Left renal pelvis (tissue), 4 donors: ENCODE data around the gene EML6. TPM values are rescaled to one million over a fixed set of nuclear protein-coding genes. Genes with fewer than 3 reads are reported as not detected.

Source experiments
- DNase-seq, 4 donors: peaks; one replicate each; pipeline ENCODE4 v3.0.0-alpha.2; 2013; ENCODE audit warnings: low read depth in 4 of 4, low spot score in 3 of 4
- polyA plus RNA-seq, 4 donors: library from polyadenylated mRNA; unstranded; fragments of 120-200 nt; gene quantifications; one replicate each; pipeline ENCODE4 v1.2.1, GENCODE V29; 2013; ENCODE audit not compliant: insufficient read length in 4 of 4

Gene EML6
- polyA plus RNA-seq, 4 donors: 0.49 to 17.2 (median 12.2) TPM

- DNase-seq: no peak
Measured at GRCh38 chr2:54902763-54903162, 179.3 kb downstream of the EML6 start.

- DNase-seq: no peak
Measured at GRCh38 chr2:54903736-54904554, 180.5 kb downstream of the EML6 start.

GRCh38 chr2:54904836-54905235 is 181.4 kb downstream of the EML6 start:
- DNase-seq: no peak

GRCh38 chr2:54906716-54907115 is 183.3 kb downstream of the EML6 start:
- DNase-seq: no peak

GRCh38 chr2:54907663-54908062 is 184.2 kb downstream of the EML6 start:
- DNase-seq: no peak

GRCh38 chr2:54908591-54908990 is 185.1 kb downstream of the EML6 start:
- no peak for DNase-seq

GRCh38 chr2:54909001-54909400 is 185.5 kb downstream of the EML6 start:
- DNase-seq: no peak

- no peak for DNase-seq
Measured at GRCh38 chr2:54912305-54912704, 188.8 kb downstream of the EML6 start.

GRCh38 chr2:54912893-54913292 is 189.4 kb downstream of the EML6 start:
- DNase-seq: no peak

GRCh38 chr2:54914637-54915036 is 191.2 kb downstream of the EML6 start:
- DNase-seq: no peak

GRCh38 chr2:54915101-54915500 is 191.6 kb downstream of the EML6 start:
- DNase-seq: no peak

- DNase-seq: no peak
Measured at GRCh38 chr2:54916637-54917036, 193.2 kb downstream of the EML6 start.

GRCh38 chr2:54918647-54919280 is 195.3 kb downstream of the EML6 start:
- no peak for DNase-seq

GRCh38 chr2:54920660-54921059 is 197.2 kb downstream of the EML6 start:
- DNase-seq: no peak

GRCh38 chr2:54924121-54924520 is 200.7 kb downstream of the EML6 start:
- DNase-seq: no peak

GRCh38 chr2:54925022-54925421 is 201.6 kb downstream of the EML6 start:
- DNase-seq: no peak

GRCh38 chr2:54927085-54927750 is 203.8 kb downstream of the EML6 start:
- no peak for DNase-seq

- DNase-seq: no peak
Measured at GRCh38 chr2:54927751-54928615, 204.5 kb downstream of the EML6 start.

- DNase-seq: no peak
Measured at GRCh38 chr2:54928719-54929118, 205.3 kb downstream of the EML6 start.

- DNase-seq: no peak
Measured at GRCh38 chr2:54931473-54931872, 208.0 kb downstream of the EML6 start.

GRCh38 chr2:54935389-54935788 is 211.9 kb downstream of the EML6 start:
- DNase-seq: no peak
